OCI-LY3 (cell line): Measurements from ENCODE around the gene ANKS1A.

Experiments
- H2AFZ ChIP-seq: fragments of 200-600, 300-600 bp; shearing (Covaris generic); 2 replicates; pipeline ENCODE4 v1.6.0; 2014; ENCODE audit warnings: antibody characterized with exemption, low read depth, low read length
- H3K27ac ChIP-seq: fragments of 200-600, 300-600 bp; sonication (generic); 2 replicates; pipeline ENCODE4 v1.5.1; 2014; ENCODE audit warnings: mild to moderate bottlenecking, low read length, moderate library complexity, mixed read lengths
- H3K27me3 ChIP-seq: fragments of 200-600, 300-600 bp; sonication (generic); 2 replicates; pipeline ENCODE4 v1.6.1; 2014; ENCODE audit warnings: low read depth, low read length, mixed read lengths
- H3K36me3 ChIP-seq: fragments of 200-600, 300-600 bp; sonication (generic); replicated peaks from 2 replicates; pipeline ENCODE3; 2014; ENCODE audit warnings: low read depth, low read length, mixed read lengths
- H3K4me1 ChIP-seq: fragments of 300-600, 200-600 bp; sonication (generic); 2 replicates; pipeline ENCODE4 v1.6.1; 2014; ENCODE audit warnings: low read length, mixed read lengths
- H3K4me2 ChIP-seq: fragments of 200-600, 300-600 bp; sonication (generic); 2 replicates; pipeline ENCODE4 v1.6.1; 2014; ENCODE audit warnings: low read length, mixed read lengths
- H3K4me3 ChIP-seq: fragments of 300-600, 200-600 bp; sonication (generic); 2 replicates; pipeline ENCODE4 v1.5.1; 2014; ENCODE audit warnings: antibody characterized with exemption, mild to moderate bottlenecking, low read length, moderate library complexity
- H3K79me2 ChIP-seq: fragments of 300-600, 200-600 bp; shearing (Covaris generic); 2 replicates; pipeline ENCODE4 v1.6.1; 2014; ENCODE audit warnings: mild to moderate bottlenecking, low read length, mixed read lengths
- H3K9ac ChIP-seq: fragments of 300-600, 200-600 bp; shearing (Covaris generic); 2 replicates; pipeline ENCODE4 v1.6.0; 2014; ENCODE audit warnings: mild to moderate bottlenecking, low read length, moderate library complexity
- H3K9me3 ChIP-seq: fragments of 200-600, 300-600 bp; shearing (Covaris generic); 2 replicates; pipeline ENCODE4 v1.6.1; 2014; ENCODE audit warnings: low read length, mixed read lengths; ENCODE audit not compliant: insufficient read depth
- H4K20me1 ChIP-seq: fragments of 200-600, 300-600 bp; sonication (generic); 2 replicates; pipeline ENCODE4 v1.6.1; 2016; ENCODE audit warnings: low read length, mixed read lengths; ENCODE audit not compliant: insufficient read depth
- CTCF ChIP-seq: fragments of 200-600, 300-600 bp; sonication (generic); IDR thresholded peaks from 2 replicates; pipeline ENCODE4 v1.5.1; 2014; ENCODE audit warnings: antibody characterized with exemption, low read length, low read depth
- EZH2phosphoT487 ChIP-seq: fragments of 200-600 bp; shearing (Covaris generic); IDR thresholded peaks from 2 replicates; pipeline ENCODE4 v1.6.1; 2018; ENCODE audit warnings: antibody characterized with exemption, mixed run types, low read depth

The ANKS1A gene

GRCh38 chr6:35084041-35084491 lies 195.0 kb downstream of the ANKS1A start:
- no peak overlapping the region for H3K4me2 ChIP-seq
- no peaks in the 10 kb centered on the region for H3K36me3 ChIP-seq
- no peak overlapping the region for H3K4me3 ChIP-seq
- no peak for TF ChIP-seq EZH2phosphoT487
- H3K4me1 ChIP-seq: peaks cover 6% of the 10 kb centered on the region; the same call in 1 of the 2 replicates
- no peaks in the 10 kb centered on the region for H3K27me3 ChIP-seq
- H3K79me2 ChIP-seq: no peaks in the 10 kb centered on the region
- H4K20me1 ChIP-seq: no peaks in the 10 kb centered on the region
- H3K9ac ChIP-seq: no peak overlapping the region
- H2AFZ ChIP-seq: no peak overlapping the region
- H3K27ac ChIP-seq: no peak overlapping the region
- no peaks in the 10 kb centered on the region for H3K9me3 ChIP-seq

- TF ChIP-seq EZH2phosphoT487: no peak
- no peak for TF ChIP-seq CTCF
Observed at GRCh38 chr6:35084511-35085203, 195.6 kb downstream of the ANKS1A start.

GRCh38 chr6:35085359-35086281 lies 196.6 kb downstream of the ANKS1A start:
- H3K27ac ChIP-seq: no peak overlapping the region
- no peak overlapping the region for H3K4me3 ChIP-seq
- H2AFZ ChIP-seq: no peak overlapping the region
- no peaks in the 10 kb centered on the region for H4K20me1 ChIP-seq
- H3K9ac ChIP-seq: no peak overlapping the region
- no peak overlapping the region for H3K4me2 ChIP-seq
- TF ChIP-seq CTCF (no peak), EZH2phosphoT487 (no peak)
- peaks cover 6% of the 10 kb centered on the region; the same call in 1 of the 2 replicates for H3K4me1 ChIP-seq
- no peaks in the 10 kb centered on the region for H3K36me3 ChIP-seq
- H3K9me3 ChIP-seq: no peaks in the 10 kb centered on the region
- H3K79me2 ChIP-seq: no peaks in the 10 kb centered on the region
- H3K27me3 ChIP-seq: no peaks in the 10 kb centered on the region

More at GRCh38 chr6:35084511-35085203, 195.6 kb downstream of the ANKS1A start:
- Histone ChIP-seq H3K27me3 (no peaks in the 10 kb centered on the region), H3K9ac (no peak overlapping the region), H3K9me3 (no peaks in the 10 kb centered on the region), H3K79me2 (no peaks in the 10 kb centered on the region), H3K4me1 (peaks cover 6% of the 10 kb centered on the region; the same call in 1 of the 2 replicates), H2AFZ (no peak overlapping the region), H3K4me3 (no peak overlapping the region), H4K20me1 (no peaks in the 10 kb centered on the region), H3K36me3 (no peaks in the 10 kb centered on the region), H3K27ac (no peak overlapping the region), H3K4me2 (no peak overlapping the region)

- Histone ChIP-seq H3K4me1 (peaks cover 6% of the 10 kb centered on the region; the same call in 1 of the 2 replicates), H3K27ac (no peak overlapping the region), H4K20me1 (no peaks in the 10 kb centered on the region), H3K27me3 (no peaks in the 10 kb centered on the region), H3K79me2 (no peaks in the 10 kb centered on the region), H3K9ac (no peak overlapping the region), H3K4me3 (no peak overlapping the region), H3K4me2 (no peak overlapping the region), H2AFZ (no peak overlapping the region), H3K9me3 (no peaks in the 10 kb centered on the region), H3K36me3 (no peaks in the 10 kb centered on the region)
- TF ChIP-seq EZH2phosphoT487 (no peak), CTCF (no peak)
Observed at GRCh38 chr6:35086282-35086632, 197.2 kb downstream of the ANKS1A start.
